H9 (cell line): ENCODE data around the gene PPFIA2. TPM values are rescaled to one million over a fixed set of nuclear protein-coding genes. Genes with fewer than 3 reads are reported as not detected.

Source experiments
- DNase-seq: peaks from one replicate; pipeline ENCODE4 v3.0.0-alpha.2; 2017
- H2AFZ ChIP-seq: one replicate; pipeline ENCODE4 v1.6.1; 2013; ENCODE audit warnings: mild to moderate bottlenecking, low read length, control low read depth, moderate library complexity
- H2AK5ac ChIP-seq: 2 replicates; pipeline ENCODE4 v1.6.1; 2013; ENCODE audit warnings: low read length, control low read depth, mixed read lengths; ENCODE audit not compliant: insufficient read length
- H2BK120ac ChIP-seq: one replicate; pipeline ENCODE4 v1.6.1; 2013; ENCODE audit warnings: low read depth, mild to moderate bottlenecking, low read length, control low read depth, inconsistent platforms; ENCODE audit not compliant: poor library complexity, severe bottlenecking
- H2BK12ac ChIP-seq: 2 replicates; pipeline ENCODE4 v1.6.1; 2013; ENCODE audit warnings: low read length, control low read depth, mixed read lengths, low read depth; ENCODE audit not compliant: insufficient read length
- H2BK15ac ChIP-seq: 2 replicates; pipeline ENCODE4 v1.6.1; 2013; ENCODE audit warnings: low read depth, low read length, control low read depth
- H2BK20ac ChIP-seq: one replicate; pipeline ENCODE4 v1.6.1; 2013; ENCODE audit warnings: low read depth, mild to moderate bottlenecking, low read length, control low read depth, inconsistent platforms; ENCODE audit not compliant: poor library complexity, severe bottlenecking
- H2BK5ac ChIP-seq: 2 replicates; pipeline ENCODE4 v1.6.1; 2013; ENCODE audit warnings: low read length, control low read depth, mixed read lengths; ENCODE audit not compliant: insufficient read length
- H3K14ac ChIP-seq: 2 replicates; pipeline ENCODE4 v1.6.1; 2013; ENCODE audit warnings: low read length, control low read depth; ENCODE audit not compliant: insufficient read depth
- H3K18ac ChIP-seq: 2 replicates; pipeline ENCODE4 v1.6.1; 2013; ENCODE audit warnings: low read depth, mild to moderate bottlenecking, mixed read lengths, low read length, control low read depth; ENCODE audit not compliant: insufficient read length
- H3K23ac ChIP-seq: 2 replicates; pipeline ENCODE4 v1.6.1; 2013; ENCODE audit warnings: low read length, control low read depth, mixed read lengths, low read depth; ENCODE audit not compliant: insufficient read length
- H3K23me2 ChIP-seq: 2 replicates; pipeline ENCODE4 v1.6.1; 2013; ENCODE audit warnings: low read depth, mild to moderate bottlenecking, mixed read lengths, low read length, control low read depth; ENCODE audit not compliant: insufficient read length, poor library complexity, severe bottlenecking
- H3K27ac ChIP-seq: 2 replicates; pipeline ENCODE4 v1.5.1; 2013; ENCODE audit warnings: low read length, control low read depth, mixed read lengths, low read depth; ENCODE audit not compliant: insufficient read length
- H3K27me3 ChIP-seq: 2 replicates; pipeline ENCODE4 v1.6.1; 2013; ENCODE audit warnings: low read length, control low read depth, inconsistent platforms; ENCODE audit not compliant: insufficient read depth
- H3K4ac ChIP-seq: 2 replicates; pipeline ENCODE4 v1.6.1; 2013; ENCODE audit warnings: low read depth, mild to moderate bottlenecking, control low read depth, inconsistent platforms, low read length, moderate library complexity
- H3K4me1 ChIP-seq: 2 replicates; pipeline ENCODE4 v1.6.1; 2013; ENCODE audit warnings: low read length, control low read depth, inconsistent platforms; ENCODE audit not compliant: insufficient read depth
- H3K4me2 ChIP-seq: 2 replicates; pipeline ENCODE4 v1.6.1; 2013; ENCODE audit warnings: low read length, control low read depth, mixed read lengths; ENCODE audit not compliant: insufficient read length, insufficient read depth
- H3K56ac ChIP-seq: 2 replicates; pipeline ENCODE4 v1.6.1; 2013; ENCODE audit warnings: low read depth, mild to moderate bottlenecking, mixed read lengths, low read length, control low read depth; ENCODE audit not compliant: insufficient read length
- H3K79me1 ChIP-seq: 2 replicates; pipeline ENCODE4 v1.6.1; 2013; ENCODE audit warnings: low read depth, mild to moderate bottlenecking, moderate library complexity, low read length, control low read depth, inconsistent platforms; ENCODE audit not compliant: insufficient read depth, poor library complexity, severe bottlenecking
- H3K79me2 ChIP-seq: 2 replicates; pipeline ENCODE4 v1.6.1; 2013; ENCODE audit warnings: low read length, control low read depth, inconsistent platforms; ENCODE audit not compliant: insufficient read depth
- H3K9ac ChIP-seq: 2 replicates; pipeline ENCODE4 v1.6.1; 2013; ENCODE audit warnings: low read length, control low read depth, mixed read lengths; ENCODE audit not compliant: insufficient read length; ENCODE audit errors: extremely low read depth
- H3K9me3 ChIP-seq: one replicate; pipeline ENCODE4 v1.6.1; 2013; ENCODE audit warnings: low read depth, low read length, inconsistent platforms; ENCODE audit not compliant: control insufficient read depth
- H3T11ph ChIP-seq: one replicate; pipeline ENCODE4 v1.6.1; 2013; ENCODE audit warnings: mild to moderate bottlenecking, low read length, control low read depth, inconsistent platforms
- H4K20me1 ChIP-seq: one replicate; pipeline ENCODE4 v1.6.1; 2013; ENCODE audit not compliant: control insufficient read depth, insufficient read length, insufficient read depth
- H4K5ac ChIP-seq: 2 replicates; pipeline ENCODE4 v1.6.1; 2013; ENCODE audit warnings: low read depth, mild to moderate bottlenecking, mixed read lengths, low read length, control low read depth; ENCODE audit not compliant: insufficient read length
- H4K8ac ChIP-seq: replicated peaks from 2 replicates; pipeline ENCODE4 v1.6.1; 2013; ENCODE audit warnings: low read length, control low read depth, mixed read lengths, low read depth; ENCODE audit not compliant: insufficient read length
- H4K91ac ChIP-seq: 2 replicates; pipeline ENCODE4 v1.6.1; 2013; ENCODE audit warnings: low read depth, mild to moderate bottlenecking, moderate library complexity, mixed read lengths, low read length, control low read depth; ENCODE audit not compliant: insufficient read length
- H3K27ac Mint-ChIP-seq, 3 experiments: 2 replicates in 2 of 3; 3 replicates in 1 of 3; pipeline ENCODE4 v1.8.0; 2020 to 2021; ENCODE audit warnings: mixed read lengths in 3 of 3, mild to moderate bottlenecking in 1 of 3, moderate library complexity in 1 of 3
- H3K27me3 Mint-ChIP-seq: 2 replicates; pipeline ENCODE4 v1.8.0; 2021; ENCODE audit warnings: low read depth, mild to moderate bottlenecking, moderate library complexity, mixed read lengths
- H3K36me3 Mint-ChIP-seq, 3 experiments: 2 replicates in 2 of 3; 3 replicates in 1 of 3; pipeline ENCODE4 v1.8.0; 2020 to 2021; ENCODE audit warnings: low read depth in 3 of 3, mixed read lengths in 3 of 3; ENCODE audit not compliant: insufficient read depth in 1 of 3
- H3K4me1 Mint-ChIP-seq, 2 experiments: 2 replicates each; pipeline ENCODE4 v1.8.0; 2020; ENCODE audit warnings: mixed read lengths in 2 of 2
- H3K4me3 Mint-ChIP-seq, 2 experiments: 2 replicates in 1 of 2; 3 replicates in 1 of 2; pipeline ENCODE4 v1.8.0; 2020 to 2021; ENCODE audit warnings: mild to moderate bottlenecking in 2 of 2, mixed read lengths in 2 of 2, moderate library complexity in 1 of 2
- H3K9me3 Mint-ChIP-seq, 2 experiments: 2 replicates in 1 of 2; 3 replicates in 1 of 2; pipeline ENCODE4 v1.8.0; 2020; ENCODE audit warnings: mild to moderate bottlenecking in 2 of 2, mixed read lengths in 2 of 2, moderate library complexity in 1 of 2
- CTCF ChIP-seq: fragments of 200-600 bp; sonication (generic); conservative IDR thresholded peaks from 3 replicates; pipeline ENCODE4 v1.8.0; 2021; ENCODE audit warnings: antibody characterized with exemption, mild to moderate bottlenecking
- WGBS: extraction: QIAGEN DNeasy Blood & Tissue Kit; methylation state at CpG from one replicate; pipeline ENCODE4 v1.1.7; 2013; ENCODE audit warnings: missing lambda C conversion rate, low lambda C conversion rate, mixed read lengths; ENCODE audit not compliant: insufficient read length; ENCODE audit errors: extremely low coverage; 5-methylcytosine and 5-hydroxymethylcytosine counted together
- total RNA-seq: library from RNA; stranded (reverse); gene quantifications from 2 replicates; pipeline ENCODE4 v1.2.1, GENCODE V29; 2021

The PPFIA2 gene
- total RNA-seq, 1 experiment from 2014 or later, result 1.3 TPM

- no peak overlapping the region for H2BK20ac ChIP-seq
- H3K14ac ChIP-seq, result no peak overlapping the region
- H2BK15ac ChIP-seq, result no peak overlapping the region
- Mint-ChIP-seq H3K4me1 (no peaks in the 10 kb centered on the region), H3K4me3 (no peak overlapping the region), H3K36me3 (no peaks in the 10 kb centered on the region), H3K27ac (no peak overlapping the region), H3K27me3 (no peaks in the 10 kb centered on the region), H3K9me3 (no peaks in the 10 kb centered on the region)
- H3K79me1 ChIP-seq, result no peaks in the 10 kb centered on the region
- no peak overlapping the region for H2AK5ac ChIP-seq
- no peak overlapping the region for H3K56ac ChIP-seq
- H4K20me1 ChIP-seq, result no peaks in the 10 kb centered on the region
- H3K9me3 ChIP-seq, result no peaks in the 10 kb centered on the region
- H3T11ph ChIP-seq, result no peak overlapping the region
- H2AFZ ChIP-seq, result no peak overlapping the region
- TF ChIP-seq CTCF, result no peak
- no peaks in the 10 kb centered on the region for H3K79me2 ChIP-seq
- no peaks in the 10 kb centered on the region for H3K4me1 ChIP-seq
- no peak overlapping the region for H4K91ac ChIP-seq
- no peak overlapping the region for H3K4me2 ChIP-seq
- no peak overlapping the region for H3K18ac ChIP-seq
- WGBS, result no CpG with 5 or more reads among the region's 1 CpG
- H3K4ac ChIP-seq, result no peak overlapping the region
- no peak overlapping the region for H4K8ac ChIP-seq
- H2BK5ac ChIP-seq, result no peak overlapping the region
- H4K5ac ChIP-seq, result no peak overlapping the region
- H2BK120ac ChIP-seq, result no peak overlapping the region
- H3K9ac ChIP-seq, result no peak overlapping the region
- H2BK12ac ChIP-seq, result no peak overlapping the region
- no peak overlapping the region for H3K23ac ChIP-seq
- no peaks in the 10 kb centered on the region for H3K27me3 ChIP-seq
- no peak for DNase-seq
- no peak overlapping the region for H3K27ac ChIP-seq
- H3K23me2 ChIP-seq, result no peaks in the 10 kb centered on the region
These were observed 388.7 kb downstream of the PPFIA2 start for GRCh38 chr12:81370456-81370855.
